ENCODE results near the gene GSPT1. TPM values are rescaled to one million over a fixed set of nuclear protein-coding genes. Genes with fewer than 3 reads are reported as not detected.
A peak's percentile ranks its signal among the peaks of the same experiment; 100 is the strongest.

Gene GSPT1
- total RNA-seq, 1 experiment from 2014 or later = 173 TPM

GRCh38 chr16:11909653-11910545 lies 5.9 kb downstream of the GSPT1 start:
- Histone ChIP-seq H2BK12ac (ENCODE audit: insufficient read length, low read depth, low read length) (no peak overlapping the region), H3K14ac (ENCODE audit: insufficient read depth, low read length) (no peak overlapping the region), H2BK5ac (ENCODE audit: insufficient read length, low read length) (no peak overlapping the region), H3K4me1 (ENCODE audit: insufficient read depth, low read length) (no peaks in the 10 kb centered on the region), H3K79me2 (ENCODE audit: insufficient read depth, low read length) (peaks cover 76% of the 10 kb centered on the region), H2BK15ac (ENCODE audit: low read depth, low read length) (no peak overlapping the region), H3K79me1 (ENCODE audit: insufficient read depth, low read depth, low read length, poor library complexity, severe bottlenecking) (peaks cover 2% of the 10 kb centered on the region), H3T11ph (ENCODE audit: low read length) (no peak overlapping the region), H3K56ac (ENCODE audit: insufficient read length, low read depth, low read length) (no peak overlapping the region), H3K23ac (ENCODE audit: insufficient read length, low read depth, low read length) (no peak overlapping the region), H3K9ac (ENCODE audit: extremely low read depth, insufficient read length, low read length) (no peak overlapping the region), H4K20me1 (ENCODE audit: control insufficient read depth, insufficient read depth, insufficient read length) (no peaks in the 10 kb centered on the region), H2BK20ac (ENCODE audit: low read depth, low read length, poor library complexity, severe bottlenecking) (no peak overlapping the region), H2AK5ac (ENCODE audit: insufficient read length, low read length) (no peak overlapping the region), H2AFZ (ENCODE audit: low read length) (no peak overlapping the region), H3K4me2 (ENCODE audit: insufficient read depth, insufficient read length, low read length) (no peak overlapping the region), H3K23me2 (ENCODE audit: insufficient read length, low read depth, low read length, poor library complexity, severe bottlenecking) (no peaks in the 10 kb centered on the region), H3K27ac (ENCODE audit: insufficient read length, low read depth, low read length) (no peak overlapping the region), H3K9me3 (ENCODE audit: control insufficient read depth, low read depth, low read length) (no peaks in the 10 kb centered on the region), H3K18ac (ENCODE audit: insufficient read length, low read depth, low read length) (no peak overlapping the region), H3K27me3 (ENCODE audit: insufficient read depth, low read length) (no peaks in the 10 kb centered on the region), H4K5ac (ENCODE audit: insufficient read length, low read depth, low read length) (no peak overlapping the region), H2BK120ac (ENCODE audit: low read depth, low read length, poor library complexity, severe bottlenecking) (no peak overlapping the region), H3K4ac (ENCODE audit: low read depth, low read length) (no peak overlapping the region), H4K8ac (replicated peaks; ENCODE audit: insufficient read length, low read depth, low read length) (no peak overlapping the region), H4K91ac (ENCODE audit: insufficient read length, low read depth, low read length) (no peak overlapping the region)
- TF ChIP-seq CTCF (conservative IDR thresholded peaks at IDR 0.05) = no peak
- no peaks in the 10 kb centered on the region for H3K27me3 Mint-ChIP-seq (ENCODE audit: low read depth)
- no CpG with 5 or more reads among the region's 18 CpGs for WGBS (ENCODE audit: extremely low coverage, insufficient read length, low lambda C conversion rate)
- H3K27ac Mint-ChIP-seq = peak overlapping the region in 1 of 3 experiments; percentile 72; a peak in 3 of 7 replicates
- H3K4me3 Mint-ChIP-seq = no peak overlapping the region
- peaks cover 5 to 26% (median 21%) of the 10 kb centered on the region in 3 experiments; a peak in 6 of 7 replicates for H3K36me3 Mint-ChIP-seq (ENCODE audit: insufficient read depth in 1 of 3, low read depth in 3 of 3)
- DNase-seq = no peak
- peaks cover 0 to 3% of the 10 kb centered on the region in 2 experiments; a peak in 1 of 5 replicates for H3K9me3 Mint-ChIP-seq
- peaks cover 17 to 32% of the 10 kb centered on the region in 2 experiments for H3K4me1 Mint-ChIP-seq
